Iris pigment epithelial cell (primary cell): ENCODE data around the gene DLST.

ENCODE experiments used
- DNase-seq: peaks from one replicate; pipeline ENCODE4 v3.0.0-alpha.2; 2011; ENCODE audit warnings: low read depth

Gene DLST

DNA sequence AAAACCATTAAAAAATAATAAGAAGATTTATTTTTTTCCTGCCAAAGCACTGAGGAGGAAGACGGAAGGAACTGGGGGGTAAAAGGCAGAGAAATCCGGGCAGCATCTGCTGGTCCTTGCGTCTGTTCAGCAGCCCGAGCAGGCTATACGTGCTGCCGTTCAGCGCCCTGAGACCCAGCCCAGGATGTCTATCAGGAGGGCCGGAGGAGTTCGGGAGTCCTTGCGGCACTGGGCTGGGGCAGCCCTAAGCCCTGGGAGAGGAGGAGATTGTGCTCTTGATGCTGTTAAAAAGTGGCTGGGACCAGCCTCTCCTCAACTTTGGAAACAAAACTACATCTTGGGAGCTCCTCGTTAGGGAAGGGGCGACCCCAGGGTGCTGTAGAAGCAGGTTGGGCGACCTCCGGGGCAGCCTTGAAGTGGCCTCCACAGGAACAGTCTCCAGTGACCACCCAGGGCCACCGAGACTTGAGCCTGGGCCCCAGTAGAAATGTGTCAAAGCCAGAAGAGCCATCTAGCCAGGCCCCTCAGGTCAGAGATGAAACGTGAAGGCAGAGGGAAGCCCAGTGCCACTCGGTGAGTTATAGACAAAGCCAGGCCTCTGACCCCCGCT is 59.3 kb downstream of the DLST start:
- DNase-seq, result no peak

DNA sequence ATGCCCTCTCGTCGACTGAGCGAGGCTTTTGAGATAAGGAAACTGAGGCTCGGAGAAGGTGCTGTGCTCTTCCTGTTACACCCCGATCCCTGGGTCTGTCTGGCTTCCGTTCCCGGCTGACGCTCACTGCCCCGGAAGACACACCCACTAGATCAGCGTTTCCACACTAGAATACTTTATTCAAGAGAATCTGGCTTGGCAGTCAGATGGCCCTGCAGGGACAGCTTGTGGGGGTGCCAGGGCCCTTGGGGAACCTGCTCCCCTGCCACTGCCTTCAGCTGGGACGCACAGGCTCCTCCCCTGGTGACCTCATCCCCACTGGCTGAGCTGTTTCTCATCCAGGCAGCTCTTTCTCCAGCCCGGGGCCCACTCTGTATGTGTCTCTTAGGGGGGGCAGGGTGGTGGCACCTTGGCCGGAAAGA is 60.0 kb downstream of the DLST start:
- DNase-seq, result peak; percentile 70

DNA sequence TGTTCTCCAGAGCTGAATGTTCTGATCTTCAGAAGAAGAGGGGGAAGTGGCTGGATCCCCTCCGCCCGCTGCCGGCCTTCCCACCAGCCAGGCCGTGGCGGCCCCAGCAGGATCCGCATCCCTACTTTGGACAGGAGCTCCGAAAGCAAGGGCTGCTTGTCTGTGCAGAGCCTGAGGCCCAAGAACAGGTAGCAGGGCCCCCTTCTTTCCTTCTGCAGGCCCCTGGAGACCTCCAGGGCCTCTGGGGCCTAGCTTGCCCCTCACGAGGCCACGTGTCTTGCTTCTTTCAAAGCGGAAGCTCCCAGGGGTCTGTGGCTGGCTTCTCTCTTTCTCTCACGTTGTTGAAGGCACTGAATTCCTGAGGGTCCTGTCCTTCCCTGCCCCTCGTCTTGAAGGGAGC is 60.5 kb downstream of the DLST start:
- DNase-seq, result no peak

DNA sequence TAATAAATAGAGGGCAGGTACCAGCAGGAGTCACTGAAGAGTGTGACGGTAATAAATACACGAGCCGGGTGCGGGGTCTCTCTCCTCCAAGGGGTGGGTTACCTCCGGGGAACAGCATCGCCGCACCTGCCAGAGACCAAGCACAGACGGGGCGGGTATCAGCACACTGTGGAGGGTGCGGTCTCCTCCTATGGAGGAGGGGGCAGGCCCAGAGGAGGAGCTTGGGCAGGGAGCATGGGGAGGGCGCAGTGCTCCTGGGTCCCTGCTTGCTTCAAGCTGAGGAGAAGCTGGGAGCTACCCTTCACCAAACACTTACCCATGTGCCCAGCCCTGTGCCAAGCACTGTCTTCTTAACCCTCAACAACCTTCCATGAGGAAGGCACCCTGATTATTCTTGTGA is 60.9 kb downstream of the DLST start:
- DNase-seq, result no peak

DNA sequence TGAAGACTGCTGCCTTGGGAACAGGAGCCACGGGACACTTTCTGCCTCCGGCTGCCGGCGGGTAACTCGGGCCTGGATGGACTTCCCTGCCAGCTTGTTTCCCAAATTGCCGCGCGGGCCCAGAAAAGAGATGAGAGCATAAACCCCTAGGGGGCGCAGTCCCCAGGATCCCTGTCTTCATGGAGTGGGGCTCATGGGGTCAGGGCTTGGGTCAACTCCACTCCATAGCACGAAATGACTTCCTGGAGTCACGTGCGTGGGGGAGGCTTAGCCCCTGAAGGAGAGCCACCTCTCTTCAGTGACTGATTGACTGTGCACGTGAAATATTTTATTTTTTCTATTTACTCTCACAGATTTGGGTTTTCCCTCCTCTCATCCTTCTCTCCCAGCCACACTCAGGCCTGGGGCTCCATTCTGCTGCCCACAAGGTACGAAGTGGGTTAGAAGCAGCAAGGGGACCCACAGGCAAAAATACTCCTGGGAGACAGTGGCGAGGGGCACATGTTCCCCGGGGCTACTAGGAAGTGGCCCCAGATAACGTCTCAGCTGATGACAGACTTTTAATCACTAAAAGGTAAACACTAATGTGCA is 63.6 kb downstream of the DLST start:
- DNase-seq, result no peak

DNA sequence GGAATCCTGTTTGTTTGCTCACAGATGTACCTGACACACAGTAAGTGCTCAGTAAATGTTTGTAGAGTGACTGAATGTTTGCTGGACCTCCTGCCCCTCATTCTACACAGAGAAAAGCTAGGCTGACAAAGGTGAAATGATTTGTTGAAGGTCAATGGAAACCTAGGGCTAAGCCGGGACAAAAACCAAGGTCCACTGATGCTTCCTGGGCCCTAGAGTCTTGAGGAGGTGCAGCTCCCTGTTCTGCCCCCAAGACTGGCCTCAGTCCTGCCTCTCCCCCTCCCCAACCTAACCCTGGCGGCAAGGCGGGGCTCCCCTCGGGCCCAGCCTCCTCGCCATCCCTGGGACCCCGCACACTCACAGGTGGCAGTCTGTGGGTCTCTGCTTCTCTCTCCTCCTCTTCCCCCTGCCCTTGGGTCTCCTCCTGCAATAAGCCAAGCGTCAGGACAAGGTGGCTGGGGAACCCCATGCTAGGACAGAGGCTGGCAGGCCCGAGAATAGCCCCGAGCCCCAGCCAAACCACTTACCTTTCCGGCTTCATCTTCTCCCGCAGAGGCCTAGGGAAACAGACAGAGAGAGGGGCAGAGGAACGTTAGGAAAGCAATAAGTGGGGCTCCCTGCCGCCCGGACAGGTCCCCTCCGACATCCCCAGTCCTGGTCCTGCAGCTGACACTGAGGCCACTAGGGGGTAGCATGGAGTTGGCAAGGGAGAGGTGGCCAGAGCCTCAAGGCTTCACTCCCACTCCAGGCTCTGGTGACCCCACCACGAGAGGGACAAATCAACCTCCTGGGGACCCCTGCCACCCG is 64.3 kb downstream of the DLST start:
- DNase-seq, result peak; percentile 55

DNA sequence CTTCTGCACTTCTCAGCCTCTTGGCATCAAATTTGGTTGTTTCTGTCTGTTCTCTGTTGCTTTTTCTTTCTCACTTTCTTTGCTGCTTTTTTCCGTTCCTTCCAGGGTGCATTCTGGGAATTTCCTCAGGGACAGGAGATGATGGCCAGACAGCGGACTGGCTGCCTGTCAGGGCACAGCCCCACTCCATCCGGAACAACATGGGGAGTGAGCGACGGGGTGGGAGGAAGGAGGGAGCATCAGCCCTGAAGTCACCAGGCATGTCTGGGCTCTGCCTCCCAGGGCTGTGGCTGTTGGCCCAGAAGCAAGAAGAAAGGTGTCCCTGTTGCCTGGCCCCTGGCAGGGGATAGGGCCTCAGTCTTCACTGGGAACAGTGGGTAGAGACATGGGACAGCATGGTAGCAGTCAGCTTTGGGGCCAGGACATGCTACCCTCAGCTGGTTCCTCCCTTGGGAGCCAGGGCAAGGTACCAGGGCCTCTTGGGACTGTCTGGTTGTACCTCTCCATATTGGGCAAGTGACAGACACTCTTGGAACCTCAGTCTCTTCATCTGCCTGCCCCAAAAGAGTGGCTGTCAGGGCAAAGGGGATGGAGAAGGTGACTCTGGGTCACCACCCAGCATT is 65.1 kb downstream of the DLST start:
- no peak for DNase-seq

DNA sequence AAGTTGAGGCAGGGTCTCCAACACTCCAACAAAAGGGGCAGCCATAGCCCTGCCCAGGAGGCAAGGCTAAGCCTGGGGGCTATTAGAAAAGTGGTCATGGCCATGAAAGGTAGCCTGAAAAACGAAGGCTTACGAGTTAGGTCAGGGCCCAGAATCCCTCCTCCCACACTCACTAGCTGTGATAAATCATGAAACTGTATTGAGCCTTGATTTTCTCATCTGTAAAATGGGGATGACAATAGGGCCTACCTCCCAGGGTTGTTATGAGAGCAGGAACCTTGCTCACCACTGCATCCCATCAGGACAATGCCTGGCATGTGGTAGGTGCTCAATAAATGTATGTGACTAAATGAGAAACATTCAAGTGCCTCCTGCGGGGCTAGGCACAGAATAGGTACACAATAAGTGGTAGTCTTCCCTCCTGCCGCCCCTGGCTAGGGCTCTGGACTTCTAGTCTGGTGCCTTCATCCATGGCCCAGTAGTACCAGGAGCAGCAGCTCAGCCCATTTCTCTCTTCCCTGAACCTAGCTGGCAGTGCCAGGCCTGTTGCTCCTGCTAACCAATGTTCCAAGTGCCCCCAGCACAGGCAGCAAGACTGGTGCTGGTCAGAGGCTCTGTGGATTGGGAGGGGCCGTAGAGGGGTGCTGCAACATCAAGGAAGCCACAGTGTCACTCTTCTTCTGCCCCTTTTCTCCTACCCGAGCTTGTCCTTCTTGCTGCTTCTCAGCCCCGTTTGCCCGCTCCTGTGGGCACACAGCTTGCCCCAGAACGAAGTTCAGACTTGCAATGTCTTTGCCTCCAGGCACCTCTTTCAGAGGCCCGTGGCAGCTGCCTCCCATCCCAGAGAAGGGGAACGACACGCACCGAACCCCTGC is 65.9 kb downstream of the DLST start:
- no peak for DNase-seq

DNA sequence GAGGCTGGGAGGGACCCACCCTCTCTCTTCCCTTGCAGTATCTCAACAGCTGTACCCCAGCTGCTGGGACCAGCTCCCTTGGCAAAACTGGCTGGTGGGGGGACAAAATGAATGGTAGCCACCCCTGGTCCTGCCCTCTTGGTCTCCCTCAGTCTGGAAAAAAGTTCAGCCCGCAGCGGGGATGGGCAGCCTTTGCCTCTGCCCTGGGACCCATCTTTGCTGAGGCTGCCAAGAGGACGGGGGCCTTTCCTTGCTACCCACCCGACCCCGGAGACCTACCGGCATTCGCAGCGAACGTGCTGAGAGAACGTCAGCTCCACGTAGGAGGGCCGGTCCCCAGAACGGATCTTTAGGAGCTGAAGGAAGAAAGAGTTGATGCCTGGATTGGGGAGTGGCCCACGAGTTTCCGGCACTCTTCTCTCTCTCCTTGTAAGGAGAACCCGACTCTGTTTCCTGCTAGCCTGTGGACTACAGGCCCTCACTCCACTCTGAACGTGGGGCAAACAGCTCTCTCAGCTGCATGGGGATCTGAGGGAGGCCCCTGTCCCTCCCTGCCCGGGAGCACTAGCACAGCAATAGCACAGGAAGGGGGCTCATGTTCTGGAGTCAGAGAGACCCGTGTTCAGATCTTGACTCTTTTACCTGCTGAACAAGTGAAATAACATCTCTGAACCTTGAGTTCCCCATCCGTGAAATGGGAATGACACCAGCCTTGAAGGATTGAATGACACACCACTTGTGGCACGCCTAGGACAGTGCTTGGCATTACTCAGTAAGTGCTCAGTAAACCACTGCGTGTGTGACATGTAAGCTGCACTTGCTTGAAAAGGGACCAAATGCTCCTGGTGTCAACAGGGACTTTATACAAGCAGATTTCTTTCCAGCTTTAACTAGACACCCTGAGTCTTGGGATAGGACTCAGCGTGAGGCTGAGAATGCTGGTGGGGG is 66.8 kb downstream of the DLST start:
- DNase-seq, result no peak

DNA sequence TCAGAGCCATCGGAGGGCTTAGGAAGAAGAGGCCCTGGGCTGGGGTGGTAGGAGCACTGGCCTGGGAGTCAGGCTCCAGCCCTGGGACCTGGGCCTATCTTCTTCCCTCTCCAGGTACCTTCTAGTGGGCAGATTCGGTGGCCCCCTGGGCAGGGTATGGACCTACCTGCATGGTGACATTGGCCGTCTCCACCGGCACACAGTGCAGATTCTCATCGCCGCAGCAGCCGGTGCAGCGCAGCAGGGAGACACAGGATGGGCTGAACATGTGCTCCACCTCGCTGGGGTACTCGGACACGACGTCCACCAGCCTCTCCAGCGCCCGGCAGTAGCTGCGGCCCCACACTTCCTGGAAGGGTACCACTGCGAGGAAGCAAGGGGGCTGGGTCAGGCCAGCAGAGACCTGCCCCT is 67.5 kb downstream of the DLST start:
- no peak for DNase-seq

DNA sequence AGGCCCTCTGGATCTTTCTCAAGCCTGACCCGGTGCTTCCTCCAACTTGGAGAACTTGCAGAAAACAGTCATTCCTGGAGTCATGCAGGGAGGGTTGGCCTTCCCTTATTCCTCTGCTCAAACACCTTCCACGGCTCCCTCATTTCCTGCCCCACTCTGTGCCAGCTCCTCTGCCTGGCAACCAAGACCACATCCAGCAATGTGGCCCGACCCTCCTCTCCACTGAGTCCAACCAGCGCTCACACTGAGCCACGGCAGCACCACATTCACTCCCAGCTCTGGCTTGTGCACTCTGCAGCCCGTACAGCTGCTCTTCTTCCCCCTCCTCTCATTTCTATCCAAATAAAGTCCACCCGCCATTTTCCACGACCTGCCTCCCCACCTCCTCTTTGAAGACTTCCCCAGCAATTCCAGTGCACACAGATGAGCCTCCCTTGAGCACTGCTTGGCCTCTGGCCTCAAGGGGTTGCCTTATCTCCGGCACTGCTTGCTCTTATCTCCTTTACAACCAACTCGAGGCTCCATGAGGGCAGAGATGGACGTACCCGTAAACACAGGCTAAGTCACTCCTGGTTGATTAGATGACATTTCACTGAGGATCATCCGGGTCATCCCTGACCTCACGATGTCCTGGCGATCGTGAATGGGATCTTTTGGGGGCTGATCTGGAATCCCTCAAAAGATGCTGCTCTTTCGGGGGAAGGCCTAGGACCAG is 68.3 kb downstream of the DLST start:
- no peak for DNase-seq

DNA sequence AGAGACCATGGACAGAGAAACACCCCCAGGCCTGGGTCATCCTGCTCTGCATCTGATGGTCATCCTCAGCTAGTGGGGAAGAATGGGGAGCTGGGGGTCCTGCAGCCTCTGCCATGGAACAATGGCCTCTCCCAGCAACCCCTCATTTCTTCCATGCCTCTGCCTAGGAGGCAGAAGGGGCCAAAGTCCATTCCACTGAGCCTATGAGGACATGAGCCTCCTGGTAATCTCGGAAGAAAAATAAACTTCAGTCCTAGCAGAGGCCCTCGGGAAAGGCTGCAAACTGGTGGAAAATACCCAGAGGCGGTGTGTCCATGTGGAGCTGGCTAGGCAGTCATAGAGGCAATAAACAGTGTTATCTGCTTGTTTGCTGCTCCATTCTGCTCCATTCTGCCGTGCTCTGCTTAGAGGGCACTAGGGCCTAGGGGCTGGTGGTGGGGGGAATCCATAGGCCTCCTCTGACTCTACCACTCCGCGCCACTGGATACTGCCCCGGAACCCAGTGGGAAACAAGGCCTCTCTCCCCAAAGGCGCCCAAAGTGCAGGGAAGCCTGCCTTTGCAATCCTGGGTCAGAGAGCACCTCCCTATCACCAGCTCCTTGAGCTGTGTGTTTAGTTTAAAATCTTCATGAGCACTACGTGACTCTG is 69.2 kb downstream of the DLST start:
- no peak for DNase-seq

DNA sequence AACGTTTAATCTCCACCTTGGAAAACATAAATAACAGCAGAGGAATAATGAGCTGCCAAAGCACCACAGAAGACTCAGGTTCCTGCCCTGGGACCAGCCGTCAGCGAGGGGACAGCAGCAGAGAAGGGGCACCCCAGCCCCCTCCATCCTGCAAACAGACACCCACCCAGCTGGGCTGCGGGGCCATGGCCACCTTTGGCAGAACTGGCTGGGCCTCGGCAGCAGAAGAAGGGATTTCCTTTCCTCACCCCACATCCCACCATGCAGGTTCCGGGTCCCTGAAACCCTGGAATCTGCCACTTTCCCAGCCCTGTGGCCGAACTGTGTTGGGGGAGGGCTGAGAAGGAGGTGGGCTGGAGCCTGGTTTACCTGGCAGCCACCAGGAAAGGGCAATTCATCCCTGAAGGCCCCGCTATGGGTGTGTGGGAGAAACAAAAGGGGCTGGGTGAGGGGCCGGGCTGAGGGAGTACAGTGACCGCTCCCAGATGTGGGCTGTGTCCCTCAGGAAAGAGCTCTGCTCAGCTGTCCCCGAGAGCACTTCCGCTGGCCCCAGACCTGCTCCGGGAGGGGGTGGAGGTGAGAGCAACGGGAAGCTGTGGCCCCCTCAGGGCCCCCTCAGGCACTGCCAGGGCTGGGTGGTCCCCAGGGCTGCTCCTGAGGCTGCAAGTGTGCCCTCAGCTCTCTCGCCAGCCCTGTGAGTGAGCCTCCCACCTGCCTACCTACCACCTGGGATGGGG is 69.9 kb downstream of the DLST start:
- DNase-seq, result no peak

DNA sequence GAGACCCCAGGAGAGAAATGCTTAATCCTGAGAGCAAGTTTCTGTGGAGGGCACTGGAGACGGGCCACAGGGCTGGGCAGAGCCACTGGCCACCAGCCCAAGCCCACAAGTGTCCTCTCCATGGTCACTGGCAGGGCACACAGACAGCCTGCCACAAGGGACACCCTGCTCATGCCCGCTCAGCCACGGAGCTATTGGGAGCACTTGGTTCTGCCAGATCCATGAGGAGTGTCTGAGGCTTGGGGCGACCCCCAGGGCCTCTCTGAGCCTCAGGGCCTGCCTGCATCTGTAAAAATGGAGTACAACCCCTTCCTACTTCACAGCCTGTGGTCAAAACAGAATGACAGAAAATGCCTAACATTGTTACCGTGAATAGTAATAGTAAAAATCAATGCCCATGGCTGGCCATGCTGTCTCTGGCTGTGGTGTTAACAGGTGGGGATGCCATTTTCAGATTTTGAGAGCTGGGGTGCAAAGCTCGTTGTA is 70.5 kb downstream of the DLST start:
- DNase-seq, result no peak

DNA sequence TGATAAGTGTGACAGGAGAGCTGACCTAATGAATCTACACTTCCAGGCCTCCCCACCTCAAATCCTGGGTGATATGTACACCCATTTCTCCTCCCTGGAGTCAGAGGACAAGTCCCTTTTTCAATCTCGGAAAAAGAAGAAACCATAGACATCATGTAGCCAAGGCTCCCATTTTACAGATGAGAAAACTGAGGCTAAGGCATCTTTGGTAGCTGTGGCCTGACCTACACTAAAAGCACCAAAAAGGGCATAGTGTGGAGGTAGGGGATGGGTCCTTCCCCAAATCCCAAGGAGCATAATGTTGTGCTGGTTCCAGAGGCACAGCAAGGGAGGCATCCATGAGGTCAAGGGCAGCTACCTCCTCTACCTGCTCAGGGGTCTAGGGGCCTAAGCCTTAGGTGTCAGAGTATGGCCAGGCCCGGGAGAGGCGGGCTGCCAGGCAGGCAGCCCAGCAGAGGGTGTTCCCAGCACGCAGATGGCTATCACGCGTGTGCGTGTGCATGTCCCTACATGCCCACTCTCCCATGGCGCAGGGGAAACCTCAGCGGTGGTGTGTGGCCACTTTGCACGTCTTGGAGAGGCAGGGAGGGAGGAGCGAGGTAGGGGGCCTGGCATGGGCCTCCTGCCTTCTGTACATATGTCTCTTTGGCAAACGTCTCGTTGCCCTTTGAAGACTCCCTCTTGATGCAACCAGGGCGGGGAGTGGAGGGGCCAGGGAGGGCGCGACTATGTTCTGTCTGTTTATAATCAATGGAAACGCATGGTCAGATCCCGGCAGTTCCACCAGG is 71.2 kb downstream of the DLST start:
- DNase-seq, result no peak
